LNCaP clone FGC (cell line): ENCODE measurements around the gene ZSWIM5.

Experiments used
- DNase-seq: peaks from one replicate; pipeline ENCODE4 v3.0.0-alpha.2; 2011; ENCODE audit warnings: low read depth
- H3K4me3 ChIP-seq: 2 replicates; pipeline ENCODE4 v1.5.1; 2011; ENCODE audit warnings: mild to moderate bottlenecking, low read depth, low read length, control low read depth
- TF ChIP-seq, protein P1 (sequence below): IDR thresholded peaks from 2 replicates; pipeline ENCODE4 v1.5.1; 2012; ENCODE audit warnings: mild to moderate bottlenecking; ENCODE audit not compliant: control insufficient read depth, insufficient read depth; ENCODE audit errors: extremely low read depth

ZSWIM5 gene

DNA sequence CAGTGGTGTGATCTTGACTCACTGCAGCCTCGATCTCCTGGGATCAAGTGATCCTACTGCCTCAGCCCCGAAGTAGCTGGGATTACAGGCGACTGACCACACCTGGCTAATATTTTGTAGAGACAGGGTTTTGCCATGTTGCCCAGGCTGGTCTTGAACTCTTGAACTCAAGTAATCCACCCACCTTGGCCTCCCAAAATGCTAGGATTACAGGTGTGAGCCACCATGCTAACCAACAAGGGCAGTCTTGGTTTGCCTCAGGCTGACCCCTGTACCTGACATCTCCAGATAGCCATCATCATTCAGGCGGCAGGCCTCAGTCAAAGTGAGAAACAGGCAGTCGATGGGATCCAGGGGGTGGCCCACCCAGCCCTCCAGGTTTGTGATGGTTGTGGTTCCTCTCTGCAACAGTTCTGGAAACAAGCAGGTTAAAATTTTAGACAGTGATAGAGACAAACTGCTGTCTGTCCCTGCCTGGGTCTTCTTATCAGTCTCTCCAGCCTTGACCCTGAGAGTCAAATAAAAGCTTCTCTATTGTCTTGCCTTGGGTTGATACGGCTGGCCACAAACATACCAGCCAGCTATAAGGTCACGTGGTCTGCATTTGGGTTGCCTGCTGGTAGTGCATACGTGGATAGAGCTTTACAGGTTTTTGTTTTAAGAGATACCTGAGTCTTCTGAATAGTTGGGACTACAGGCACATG, 167.6 kb downstream of the ZSWIM5 start:
- DNase-seq: no peak
- TF ChIP-seq, protein P1, sequence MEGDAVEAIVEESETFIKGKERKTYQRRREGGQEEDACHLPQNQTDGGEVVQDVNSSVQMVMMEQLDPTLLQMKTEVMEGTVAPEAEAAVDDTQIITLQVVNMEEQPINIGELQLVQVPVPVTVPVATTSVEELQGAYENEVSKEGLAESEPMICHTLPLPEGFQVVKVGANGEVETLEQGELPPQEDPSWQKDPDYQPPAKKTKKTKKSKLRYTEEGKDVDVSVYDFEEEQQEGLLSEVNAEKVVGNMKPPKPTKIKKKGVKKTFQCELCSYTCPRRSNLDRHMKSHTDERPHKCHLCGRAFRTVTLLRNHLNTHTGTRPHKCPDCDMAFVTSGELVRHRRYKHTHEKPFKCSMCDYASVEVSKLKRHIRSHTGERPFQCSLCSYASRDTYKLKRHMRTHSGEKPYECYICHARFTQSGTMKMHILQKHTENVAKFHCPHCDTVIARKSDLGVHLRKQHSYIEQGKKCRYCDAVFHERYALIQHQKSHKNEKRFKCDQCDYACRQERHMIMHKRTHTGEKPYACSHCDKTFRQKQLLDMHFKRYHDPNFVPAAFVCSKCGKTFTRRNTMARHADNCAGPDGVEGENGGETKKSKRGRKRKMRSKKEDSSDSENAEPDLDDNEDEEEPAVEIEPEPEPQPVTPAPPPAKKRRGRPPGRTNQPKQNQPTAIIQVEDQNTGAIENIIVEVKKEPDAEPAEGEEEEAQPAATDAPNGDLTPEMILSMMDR: no peak
- no peak overlapping the region for H3K4me3 ChIP-seq

DNA sequence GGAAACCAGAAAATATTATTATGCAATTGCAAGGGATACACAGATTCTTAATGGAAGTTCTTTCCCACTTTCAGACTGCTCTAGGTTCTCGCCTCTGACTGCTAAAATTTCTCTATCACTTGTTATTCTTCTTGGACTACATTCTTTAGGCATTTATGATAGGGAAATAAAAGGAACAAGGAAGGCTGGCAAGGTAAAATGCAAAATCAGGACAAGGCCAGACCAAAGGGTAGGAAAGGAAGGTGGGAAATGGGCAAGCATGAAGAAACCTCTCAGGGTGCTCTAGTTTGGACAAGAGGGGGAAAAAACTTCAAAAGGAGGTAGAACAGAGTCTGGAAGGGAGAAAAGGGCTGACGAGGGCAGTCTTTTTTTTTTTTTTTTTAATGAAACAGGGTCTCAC, 168.2 kb downstream of the ZSWIM5 start:
- no peak for DNase-seq
- TF ChIP-seq, protein P1: no peak
- H3K4me3 ChIP-seq: no peak overlapping the region

DNA sequence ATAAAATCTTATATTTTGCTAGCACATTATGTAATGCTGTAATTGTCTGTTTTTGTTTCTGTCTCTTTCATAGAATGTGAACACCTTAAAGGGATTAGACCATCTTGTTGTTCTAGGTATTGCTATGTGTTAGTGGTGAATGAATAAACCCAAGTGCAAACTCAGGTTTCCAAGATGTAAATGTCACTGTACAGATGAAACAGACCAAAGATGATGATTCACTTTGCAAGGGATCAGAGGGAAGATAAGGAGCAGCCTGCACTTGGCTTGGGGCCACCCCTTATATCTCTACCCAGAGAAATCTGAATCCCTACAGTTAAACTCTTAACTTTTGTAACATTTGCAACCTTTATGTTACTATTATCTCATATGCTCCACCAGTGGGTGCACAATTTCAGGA, 168.9 kb downstream of the ZSWIM5 start:
- TF ChIP-seq, protein P1: no peak
- DNase-seq: no peak

DNA sequence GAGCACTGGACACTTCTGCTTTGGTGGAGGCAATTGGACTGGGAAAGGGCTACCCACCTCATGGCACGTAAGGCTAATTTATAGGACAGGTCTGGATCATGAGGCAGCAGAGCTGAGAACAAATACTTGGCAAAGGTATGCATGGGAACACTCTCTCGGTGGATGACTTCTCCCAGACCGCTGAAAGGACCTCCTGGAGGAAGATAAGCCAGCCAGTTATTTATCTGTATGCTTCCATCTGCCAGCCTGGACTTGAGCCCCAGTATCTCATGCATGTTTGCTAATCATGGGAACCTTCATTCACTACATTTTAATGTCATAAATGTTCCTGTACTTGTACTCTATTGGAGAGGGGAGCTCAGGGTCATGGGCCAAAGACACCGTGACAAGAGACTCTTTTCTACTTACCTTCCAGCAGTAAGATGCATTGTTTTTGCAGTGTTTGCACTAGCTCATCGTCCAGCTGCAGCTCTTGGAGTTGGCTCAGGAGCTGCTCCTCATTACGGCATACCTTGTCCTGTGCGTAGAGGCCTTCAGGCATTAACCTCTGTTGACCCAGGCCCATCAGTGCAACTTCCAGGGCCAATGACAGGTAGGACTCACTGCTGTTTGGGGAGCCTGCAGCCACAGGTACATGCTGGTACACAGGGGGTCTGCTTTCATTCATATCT, 170.6 kb downstream of the ZSWIM5 start:
- no peak overlapping the region for H3K4me3 ChIP-seq
- DNase-seq: no peak
- TF ChIP-seq, protein P1: no peak

More for the DNA sequence above, 168.9 kb downstream of the ZSWIM5 start:
- no peak overlapping the region for H3K4me3 ChIP-seq

DNA sequence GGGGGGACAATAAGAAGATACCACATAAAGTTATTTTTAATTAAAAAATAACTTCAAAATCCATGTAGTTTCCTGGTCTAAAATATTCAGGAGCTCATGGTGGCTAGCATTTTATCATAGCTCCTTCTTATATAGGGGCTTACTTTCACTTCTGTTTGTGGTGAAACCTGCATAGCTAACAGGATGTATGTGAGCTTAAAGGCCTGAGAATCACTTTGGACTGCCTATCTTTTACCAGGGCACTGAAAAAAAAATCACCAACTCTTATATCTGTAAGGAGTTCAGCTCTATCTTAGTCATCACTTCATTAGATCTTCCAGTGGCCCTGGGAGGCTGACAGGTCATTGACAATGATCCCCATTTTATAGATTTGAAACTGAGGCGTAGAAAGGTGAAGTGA, 173.0 kb downstream of the ZSWIM5 start:
- DNase-seq: no peak
- no peak overlapping the region for H3K4me3 ChIP-seq
- TF ChIP-seq, protein P1: no peak

DNA sequence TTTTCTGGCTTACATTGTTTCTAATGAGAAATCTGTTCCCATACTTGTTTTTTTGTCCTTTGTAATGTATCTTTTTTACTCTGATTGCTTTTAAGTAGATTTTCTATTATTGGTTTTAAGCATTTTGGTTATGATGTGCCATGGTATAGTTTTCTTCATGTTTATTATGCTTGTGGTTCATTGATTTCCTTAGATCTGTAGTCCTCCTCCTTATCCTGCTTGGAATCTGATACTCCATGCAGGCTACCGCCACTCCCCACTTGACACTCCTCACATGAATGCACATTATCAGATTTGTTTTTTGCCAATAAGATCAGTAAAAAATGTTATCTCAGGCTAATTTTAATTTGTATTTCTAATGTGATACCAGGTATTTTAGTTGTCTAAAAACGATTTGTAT, 173.6 kb downstream of the ZSWIM5 start:
- TF ChIP-seq, protein P1: no peak

More for the DNA sequence above, 173.6 kb downstream of the ZSWIM5 start:
- H3K4me3 ChIP-seq: no peak overlapping the region
- no peak for DNase-seq
